Measurements from ENCODE around the gene DNAJC19. TPM values are rescaled to one million over a fixed set of nuclear protein-coding genes. Genes with fewer than 3 reads are reported as not detected.

Gene DNAJC19
- total RNA-seq, 2 experiments from 2014 or later = 58.6 to 64.3 TPM

Other genes with a start within 250 kb of the DNAJC19 start
- gene FXR1, start 77.1 kb downstream of the DNAJC19 start, total RNA-seq (2014; rRNA removed; shearing (Covaris generic)) = 90.6 and 142 TPM in 2 replicates
- gene FXR1, start 77.1 kb downstream of the DNAJC19 start, total RNA-seq (2022) = 161 and 182 TPM in 2 replicates

Data from OCI-LY7 (cell line).